ENCODE data around the gene ATP5F1D. TPM values are rescaled to one million over a fixed set of nuclear protein-coding genes. Genes with fewer than 3 reads are reported as not detected.

The ATP5F1D gene
- total and polyA plus RNA-seq, 2 of the 13 experiments (the other 11 are each of a cell fraction or from before 2014, with no cell fraction given), result 39.4 to 78.7 TPM

DNA sequence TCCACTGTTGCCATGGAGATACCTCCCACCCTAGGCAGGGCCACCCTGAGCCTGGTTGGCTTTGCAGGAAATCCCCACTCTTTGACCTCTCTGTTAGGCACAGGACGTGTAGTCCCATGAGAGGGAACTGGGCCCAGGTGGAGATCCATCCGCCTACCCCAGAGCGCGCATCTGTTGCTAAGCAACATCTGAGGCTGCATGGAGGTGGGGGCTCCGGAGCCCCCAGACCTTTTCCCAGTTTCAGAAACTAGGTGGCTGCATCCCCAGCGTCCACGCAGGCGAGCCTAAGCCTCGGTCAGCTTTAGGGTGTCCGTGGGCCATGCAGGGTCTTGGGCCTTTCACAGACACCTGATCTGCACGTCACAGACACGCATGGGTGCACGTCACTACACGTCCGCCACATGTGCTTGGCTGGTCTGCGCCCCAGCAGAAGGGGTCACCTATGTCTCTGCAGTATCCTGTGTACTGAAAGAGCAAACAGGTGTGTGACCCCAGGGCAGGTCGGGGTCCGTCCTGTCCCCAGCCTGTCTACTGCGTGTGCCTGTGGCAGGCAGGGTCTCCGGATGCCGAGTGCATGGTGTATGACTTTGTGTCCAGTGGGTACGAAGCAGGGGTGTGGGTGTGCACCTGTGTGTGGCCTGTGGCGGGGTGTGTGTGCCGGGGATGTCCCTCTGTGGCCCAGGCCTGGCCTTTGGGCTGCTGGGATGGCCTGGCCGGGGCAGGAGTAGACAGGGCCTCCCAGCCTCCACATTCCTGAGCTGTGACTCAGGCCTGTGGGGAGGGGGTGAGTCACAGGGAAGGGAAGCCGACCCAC is 23.5 kb downstream of the ATP5F1D start (continued):
- TF ChIP-seq PHF21A (CRISPR knock-in tag; IDR thresholded peaks at IDR 0.05) (peak; percentile 92), MXD1 (CRISPR knock-in tag; IDR thresholded peaks at IDR 0.05) (no peak), ZBTB1 (CRISPR knock-in tag; IDR thresholded peaks at IDR 0.05; ENCODE audit: borderline replicate concordance) (no peak), KDM3A (CRISPR knock-in tag; IDR thresholded peaks at IDR 0.05; ENCODE audit: low read depth) (no peak), PHB2 (IDR thresholded peaks at IDR 0.05; ENCODE audit: partially characterized antibody) (no peak), ZNF33A (CRISPR knock-in tag; IDR thresholded peaks at IDR 0.05; ENCODE audit: borderline replicate concordance) (no peak), ZNF331 (CRISPR knock-in tag; IDR thresholded peaks at IDR 0.05) (peak; percentile 40; the same call in 1 of the 2 replicates), SNRNP70 (IDR thresholded peaks at IDR 0.05; ENCODE audit: low read depth, low read length) (no peak), PAXIP1 (CRISPR knock-in tag; conservative IDR thresholded peaks at IDR 0.05) (peak; percentile 77), ZSCAN21 (CRISPR knock-in tag; IDR thresholded peaks at IDR 0.05; ENCODE audit: borderline replicate concordance) (peak; percentile 24; the same call in 1 of the 2 replicates), JUND (CRISPR knock-in tag; IDR thresholded peaks at IDR 0.05) (peak; percentile 100), SKI (IDR thresholded peaks at IDR 0.05; ENCODE audit: partially characterized antibody) (peak; percentile 87), POLR2A (IDR thresholded peaks at IDR 0.05; ENCODE audit: insufficient read depth in 1 of 2, low read depth in 2 of 2, low read length in 2 of 2) (no peak), PCBP2 (optimal IDR thresholded peaks at IDR 0.05; ENCODE audit: low read depth, low read length, poor library complexity, severe bottlenecking) (no peak), ZNF225 (CRISPR knock-in tag; IDR thresholded peaks at IDR 0.05) (no peak), POLR2G (IDR thresholded peaks at IDR 0.05; ENCODE audit: low read depth, low read length) (no peak), HNF4G (IDR thresholded peaks at IDR 0.05; ENCODE audit: borderline replicate concordance, low read depth, low read length) (peak; percentile 59; the same call in 1 of the 2 replicates), HNF4G (CRISPR knock-in tag; IDR thresholded peaks at IDR 0.05; ENCODE audit: borderline replicate concordance, low read depth) (peak; percentile 58; the same call in 1 of the 2 replicates)
- TF ChIP-seq, protein P1, sequence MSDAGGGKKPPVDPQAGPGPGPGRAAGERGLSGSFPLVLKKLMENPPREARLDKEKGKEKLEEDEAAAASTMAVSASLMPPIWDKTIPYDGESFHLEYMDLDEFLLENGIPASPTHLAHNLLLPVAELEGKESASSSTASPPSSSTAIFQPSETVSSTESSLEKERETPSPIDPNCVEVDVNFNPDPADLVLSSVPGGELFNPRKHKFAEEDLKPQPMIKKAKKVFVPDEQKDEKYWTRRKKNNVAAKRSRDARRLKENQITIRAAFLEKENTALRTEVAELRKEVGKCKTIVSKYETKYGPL (CRISPR knock-in tag; IDR thresholded peaks at IDR 0.05), result no peak
- TF ChIP-seq, protein P2, sequence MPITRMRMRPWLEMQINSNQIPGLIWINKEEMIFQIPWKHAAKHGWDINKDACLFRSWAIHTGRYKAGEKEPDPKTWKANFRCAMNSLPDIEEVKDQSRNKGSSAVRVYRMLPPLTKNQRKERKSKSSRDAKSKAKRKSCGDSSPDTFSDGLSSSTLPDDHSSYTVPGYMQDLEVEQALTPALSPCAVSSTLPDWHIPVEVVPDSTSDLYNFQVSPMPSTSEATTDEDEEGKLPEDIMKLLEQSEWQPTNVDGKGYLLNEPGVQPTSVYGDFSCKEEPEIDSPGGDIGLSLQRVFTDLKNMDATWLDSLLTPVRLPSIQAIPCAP (CRISPR knock-in tag; IDR thresholded peaks at IDR 0.05; ENCODE audit: low read depth), result peak; percentile 31; the same call in 1 of the 2 replicates
- TF ChIP-seq, protein P3, sequence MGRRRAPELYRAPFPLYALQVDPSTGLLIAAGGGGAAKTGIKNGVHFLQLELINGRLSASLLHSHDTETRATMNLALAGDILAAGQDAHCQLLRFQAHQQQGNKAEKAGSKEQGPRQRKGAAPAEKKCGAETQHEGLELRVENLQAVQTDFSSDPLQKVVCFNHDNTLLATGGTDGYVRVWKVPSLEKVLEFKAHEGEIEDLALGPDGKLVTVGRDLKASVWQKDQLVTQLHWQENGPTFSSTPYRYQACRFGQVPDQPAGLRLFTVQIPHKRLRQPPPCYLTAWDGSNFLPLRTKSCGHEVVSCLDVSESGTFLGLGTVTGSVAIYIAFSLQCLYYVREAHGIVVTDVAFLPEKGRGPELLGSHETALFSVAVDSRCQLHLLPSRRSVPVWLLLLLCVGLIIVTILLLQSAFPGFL (CRISPR knock-in tag; IDR thresholded peaks at IDR 0.05), result no peak

Measured in HepG2 (cell line).